ENCODE results near the gene PNPLA8.

PNPLA8 gene

GRCh38 chr7:108448584-108449505 is 77.1 kb downstream of the PNPLA8 start:
- DNase-seq (ENCODE audit: low read depth in 2 of 2, low spot score in 1 of 2) = no peak

GRCh38 chr7:108442039-108442568 is 83.8 kb downstream of the PNPLA8 start:
- no peak for DNase-seq (ENCODE audit: low read depth in 2 of 2, low spot score in 1 of 2)

- no peak for DNase-seq (ENCODE audit: low read depth in 2 of 2, low spot score in 1 of 2)
Measured at GRCh38 chr7:108441392-108441955, 84.5 kb downstream of the PNPLA8 start.

- DNase-seq (ENCODE audit: low read depth in 2 of 2, low spot score in 1 of 2) = no peak
Measured at GRCh38 chr7:108440613-108441012, 85.3 kb downstream of the PNPLA8 start.

- DNase-seq (ENCODE audit: low read depth in 2 of 2, low spot score in 1 of 2) = no peak
Measured at GRCh38 chr7:108436906-108437305, 89.0 kb downstream of the PNPLA8 start.

- DNase-seq (ENCODE audit: low read depth in 2 of 2, low spot score in 1 of 2) = no peak
Measured at GRCh38 chr7:108434010-108434409, 91.9 kb downstream of the PNPLA8 start.

GRCh38 chr7:108431099-108431498 is 94.8 kb downstream of the PNPLA8 start:
- DNase-seq (ENCODE audit: low read depth in 2 of 2, low spot score in 1 of 2) = no peak

- DNase-seq (ENCODE audit: low read depth in 2 of 2, low spot score in 1 of 2) = no peak
Measured at GRCh38 chr7:108430664-108431063, 95.3 kb downstream of the PNPLA8 start.

- no peak for DNase-seq (ENCODE audit: low read depth in 2 of 2, low spot score in 1 of 2)
Measured at GRCh38 chr7:108427766-108428165, 98.2 kb downstream of the PNPLA8 start.

- no peak for DNase-seq (ENCODE audit: low read depth in 2 of 2, low spot score in 1 of 2)
Measured at GRCh38 chr7:108425714-108426275, 100.1 kb downstream of the PNPLA8 start.

GRCh38 chr7:108424013-108424412 is 101.9 kb downstream of the PNPLA8 start:
- DNase-seq (ENCODE audit: low read depth in 2 of 2, low spot score in 1 of 2) = no peak

- DNase-seq (ENCODE audit: low read depth in 2 of 2, low spot score in 1 of 2) = no peak
Measured at GRCh38 chr7:108423089-108423989, 102.6 kb downstream of the PNPLA8 start.

- DNase-seq (ENCODE audit: low read depth in 2 of 2, low spot score in 1 of 2) = no peak
Measured at GRCh38 chr7:108421720-108422331, 104.1 kb downstream of the PNPLA8 start.

Measured in stimulated activated CD8-positive, alpha-beta memory T cell treated with anti-CD3 and anti-CD28 coated beads, Interleukin-4, amount 100 ng/mL, for 4 hours (primary cell).